HG02798 (cell line): ENCODE measurements around the gene PIK3C3.

ENCODE experiments used
- ATAC-seq: cut with Tn5 transposase; IDR thresholded peaks from one replicate; pipeline ENCODE4 v1.9.1; 2021; ENCODE audit warnings: mild to moderate bottlenecking; ENCODE audit not compliant: unreplicated experiment, poor library complexity

Gene PIK3C3

DNA sequence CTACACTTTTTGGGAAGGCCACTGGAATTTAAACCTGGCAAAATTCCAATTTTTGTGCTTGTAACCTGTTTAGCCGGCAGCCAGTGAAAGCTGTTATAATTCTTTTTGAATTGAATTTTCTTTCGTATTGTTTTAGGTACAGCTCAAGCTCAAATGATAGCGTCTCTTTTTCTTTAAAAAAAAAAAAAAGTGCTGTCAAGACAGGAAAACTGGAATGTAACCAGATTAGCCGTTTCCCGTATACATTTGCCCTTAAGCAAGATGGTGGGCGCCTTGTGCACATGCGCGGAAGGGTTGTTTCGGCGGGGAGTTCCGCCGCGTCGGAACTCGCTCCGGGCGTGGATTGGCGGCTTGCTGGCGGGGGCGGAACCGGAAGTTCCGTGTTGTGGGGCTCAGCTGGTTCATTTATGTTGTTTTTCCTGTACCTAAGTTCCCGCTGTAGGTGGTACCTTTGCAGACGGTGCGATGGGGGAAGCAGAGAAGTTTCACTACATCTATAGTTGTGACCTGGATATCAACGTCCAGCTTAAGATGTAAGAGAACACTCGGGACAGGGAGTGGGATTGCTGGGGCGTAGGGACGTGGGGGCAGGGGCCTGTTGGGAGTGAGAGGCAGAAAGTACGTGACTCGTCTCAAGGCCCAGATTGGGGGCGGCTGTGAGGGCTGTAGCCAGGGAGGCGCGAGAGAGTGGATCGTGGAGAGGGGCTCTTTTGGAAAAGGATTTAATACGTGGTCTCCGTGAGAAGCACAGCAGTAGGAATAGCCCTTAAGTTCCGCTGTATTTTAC, at the start of gene PIK3C3:
Gene PIK3C3, plus strand, starts transcription at position 408 of the 787 bp plus-strand sequence. Its CDS starts 58 bp downstream, at position 466.
- ATAC-seq = peak; percentile 98

DNA sequence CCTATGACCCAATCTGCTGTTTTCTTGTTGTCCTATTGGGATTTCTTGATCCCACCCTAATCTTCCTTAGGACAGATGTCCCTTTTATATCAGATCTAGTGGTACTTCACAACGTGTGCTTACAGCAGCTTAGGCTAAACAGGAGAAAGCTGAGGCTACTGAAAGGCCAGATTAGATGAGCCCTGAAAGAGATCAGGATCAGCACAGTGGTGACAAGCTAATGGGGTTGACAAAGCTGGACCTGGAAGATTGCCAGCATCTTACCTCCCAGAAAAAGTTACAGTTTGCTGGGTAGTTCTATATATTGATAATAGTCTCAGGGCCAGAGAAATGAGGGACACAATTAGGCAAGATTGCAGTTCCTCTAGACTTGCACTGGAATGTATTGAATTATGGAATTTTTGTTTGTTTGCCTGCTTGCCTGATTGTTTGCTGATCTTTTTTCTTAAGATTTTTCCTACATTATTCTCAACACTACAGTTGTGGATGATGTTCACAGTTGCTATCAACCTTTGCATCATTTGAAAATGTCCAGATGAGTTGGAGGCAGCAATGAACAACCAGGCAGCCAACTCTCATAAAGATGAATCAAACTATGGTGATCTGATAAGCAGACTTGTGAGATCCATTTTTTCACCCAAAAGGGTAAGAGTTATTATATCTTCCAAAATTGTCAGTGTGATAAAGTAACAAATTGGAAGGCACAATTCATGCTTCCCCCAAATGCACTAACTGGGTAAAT, 49.1 kb upstream of the PIK3C3 start:
- ATAC-seq = no peak

DNA sequence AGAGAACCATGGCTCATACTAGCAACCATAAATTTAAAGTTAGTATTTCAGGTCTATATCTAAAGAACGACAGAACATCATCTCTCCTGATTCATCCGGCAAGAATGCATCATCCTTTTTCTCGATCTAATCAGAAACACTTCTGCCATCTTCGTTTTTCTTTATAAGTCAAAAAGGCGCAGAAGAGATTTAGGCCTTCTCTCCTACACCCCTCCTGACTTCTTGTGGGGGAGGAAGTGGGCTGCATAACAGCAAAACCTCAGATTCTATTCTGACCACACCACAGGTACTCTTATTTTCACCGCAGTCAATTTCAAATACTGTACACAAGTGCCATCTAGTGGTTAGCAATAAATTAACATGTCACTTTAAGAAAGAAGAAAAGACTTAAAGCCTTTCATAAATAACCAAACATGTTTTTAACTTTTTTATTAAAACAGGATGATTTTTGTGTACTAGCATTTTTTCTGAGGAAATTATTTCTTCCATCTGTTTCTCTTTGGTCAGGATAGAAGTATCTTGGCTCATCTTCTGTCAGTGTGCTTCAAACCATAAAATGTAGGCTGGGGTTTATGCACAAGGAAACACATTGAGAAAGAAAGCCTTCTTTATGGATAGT, 48.4 kb upstream of the PIK3C3 start:
- ATAC-seq = peak; percentile 92

DNA sequence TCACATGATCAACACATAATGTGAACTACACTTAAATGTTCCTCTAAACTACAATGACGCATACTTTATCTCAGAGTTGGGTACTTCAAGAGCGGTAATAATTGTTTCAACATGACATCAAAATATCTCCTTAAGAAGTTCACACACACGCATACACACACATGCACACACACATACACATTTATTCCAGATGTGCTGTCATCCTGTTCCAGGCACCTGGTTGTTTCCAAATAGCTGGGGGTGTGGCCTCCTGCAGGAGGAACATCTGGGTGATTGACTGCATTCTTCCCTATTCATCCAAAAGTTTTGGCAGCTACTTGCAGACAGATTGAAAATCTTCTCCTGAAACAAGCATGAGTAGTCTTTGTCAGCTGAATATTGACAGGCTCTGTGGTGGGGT, 37.9 kb upstream of the PIK3C3 start:
- no peak for ATAC-seq

DNA sequence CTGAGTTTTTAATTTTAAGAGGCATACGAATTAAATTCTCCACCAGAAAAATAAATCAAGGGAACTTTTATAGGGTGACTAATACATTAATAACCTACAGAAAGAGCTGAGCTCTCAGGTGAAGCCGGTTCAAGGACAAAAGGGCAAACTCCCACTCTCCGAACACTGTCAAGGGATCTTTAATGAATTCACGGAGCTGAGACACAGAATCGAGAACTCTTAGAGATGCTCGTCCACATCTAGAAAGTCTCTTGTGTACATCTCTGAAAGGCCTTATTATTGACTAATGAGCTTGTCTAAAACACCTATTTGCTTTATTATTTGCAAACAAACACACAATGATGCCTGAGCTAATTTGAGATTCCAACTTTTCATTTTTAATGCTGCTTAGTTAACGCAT, 33.3 kb upstream of the PIK3C3 start:
- no peak for ATAC-seq

DNA sequence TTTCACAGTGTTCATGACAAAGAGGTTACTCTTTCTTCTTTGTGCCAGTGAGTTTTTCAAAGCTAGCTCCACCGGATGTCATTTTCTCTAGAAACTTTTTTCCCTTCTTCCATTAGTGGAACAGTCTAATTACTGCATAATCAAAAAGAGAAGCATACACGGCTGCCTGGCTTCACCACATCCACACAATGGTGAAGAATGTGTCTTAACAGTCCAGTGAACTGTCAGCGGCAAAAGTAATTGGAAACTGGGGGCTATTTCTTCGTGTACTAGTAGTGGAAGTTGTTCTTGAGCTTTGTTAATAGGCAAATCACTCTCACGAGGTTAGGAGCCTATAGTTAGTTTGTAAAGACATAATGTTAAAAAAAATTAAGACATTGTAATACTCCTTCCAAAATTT, 32.9 kb upstream of the PIK3C3 start:
- ATAC-seq = no peak

DNA sequence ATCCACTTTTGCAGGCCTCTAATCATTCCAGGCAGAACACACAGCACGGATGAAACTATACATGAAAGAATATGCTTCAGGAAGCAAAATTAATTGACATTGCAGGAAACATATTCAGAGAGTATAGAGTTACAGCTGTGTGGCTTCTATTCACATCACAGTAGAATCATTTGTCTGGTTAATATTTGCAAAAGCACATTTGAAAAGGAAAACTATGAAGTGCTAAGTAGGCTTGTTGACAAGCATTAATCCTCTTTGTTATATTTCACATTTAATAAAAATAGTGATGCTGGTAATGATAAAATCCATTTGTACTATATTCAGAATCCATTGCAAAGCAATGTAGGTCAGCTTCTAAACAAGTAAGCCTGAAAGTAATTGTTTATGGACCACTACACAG, 32.2 kb upstream of the PIK3C3 start:
- ATAC-seq = no peak

DNA sequence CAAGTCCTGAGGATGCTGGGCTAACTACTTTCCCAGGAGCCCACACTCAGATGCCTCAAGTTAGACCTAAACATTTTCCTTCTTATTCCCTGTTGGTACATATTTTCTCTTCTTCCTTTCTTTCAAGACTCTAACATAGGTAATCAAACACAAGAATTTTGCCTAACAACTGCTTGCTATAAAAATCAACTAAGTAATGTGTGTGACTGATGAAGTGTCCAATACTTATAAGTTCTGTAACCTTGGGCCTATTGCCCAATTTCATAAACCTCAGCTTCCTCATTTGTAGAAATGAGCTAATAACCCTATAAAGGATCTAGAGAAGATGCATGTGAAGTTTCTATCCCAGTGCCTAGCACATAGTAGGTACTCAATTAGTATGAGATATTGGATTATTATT, 31.6 kb upstream of the PIK3C3 start:
- ATAC-seq = no peak

DNA sequence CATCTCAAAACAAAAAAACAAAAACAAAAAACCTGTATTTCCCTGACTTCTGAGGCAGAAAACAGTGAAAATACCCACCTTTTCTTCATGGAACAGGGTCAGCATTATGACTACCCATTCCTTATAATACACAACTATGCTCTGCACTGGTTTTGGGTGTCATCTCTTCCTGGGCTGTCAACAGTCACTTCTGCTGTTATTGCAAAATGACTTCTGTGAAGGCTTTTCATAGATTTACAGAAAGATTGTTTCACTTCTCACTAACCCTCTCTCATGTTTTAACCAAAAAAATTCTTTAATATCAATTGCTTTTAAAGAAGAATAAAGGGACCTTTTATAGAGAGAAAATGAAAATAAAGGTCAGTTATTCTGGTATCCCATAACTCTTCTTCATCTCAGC, 26.5 kb upstream of the PIK3C3 start:
- no peak for ATAC-seq

DNA sequence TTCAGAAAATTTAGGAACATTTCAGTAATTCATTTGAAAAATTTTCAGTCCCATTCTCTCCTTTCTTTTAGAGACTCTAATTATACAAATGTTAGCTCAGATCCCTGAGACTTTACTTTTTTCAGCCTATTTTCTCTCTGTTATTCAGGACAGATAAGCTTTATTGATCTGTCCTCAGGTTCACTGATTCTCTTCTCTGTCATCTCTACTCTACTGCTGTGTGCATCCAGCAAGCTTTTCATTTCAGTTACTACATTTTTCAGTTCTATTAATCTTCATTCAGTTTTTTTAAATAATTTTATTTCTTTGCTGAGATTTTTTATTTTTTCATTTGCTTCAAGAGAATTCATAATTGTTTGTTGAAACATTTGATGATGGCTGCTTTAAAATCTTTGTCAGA, 22.1 kb upstream of the PIK3C3 start:
- no peak for ATAC-seq

DNA sequence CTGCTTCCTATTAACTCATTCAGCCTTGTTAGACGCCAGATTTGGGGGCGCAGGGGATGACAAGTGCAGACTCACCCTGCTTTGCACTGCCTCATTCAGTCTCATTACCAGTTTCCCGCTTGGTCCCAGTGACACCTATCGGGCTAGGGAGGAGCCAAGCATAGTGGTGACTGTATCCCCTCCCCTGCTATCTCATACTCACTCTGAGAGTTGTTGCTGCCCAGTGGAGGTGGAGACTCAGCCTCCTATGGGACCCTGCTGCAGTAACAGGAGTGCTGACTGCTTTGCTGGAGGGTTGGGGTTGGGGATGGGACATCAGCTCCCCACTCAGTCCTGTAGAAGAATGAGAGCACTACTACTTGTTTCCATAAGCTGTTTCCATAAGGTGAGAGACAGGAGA, 21.3 kb upstream of the PIK3C3 start:
- ATAC-seq = no peak

DNA sequence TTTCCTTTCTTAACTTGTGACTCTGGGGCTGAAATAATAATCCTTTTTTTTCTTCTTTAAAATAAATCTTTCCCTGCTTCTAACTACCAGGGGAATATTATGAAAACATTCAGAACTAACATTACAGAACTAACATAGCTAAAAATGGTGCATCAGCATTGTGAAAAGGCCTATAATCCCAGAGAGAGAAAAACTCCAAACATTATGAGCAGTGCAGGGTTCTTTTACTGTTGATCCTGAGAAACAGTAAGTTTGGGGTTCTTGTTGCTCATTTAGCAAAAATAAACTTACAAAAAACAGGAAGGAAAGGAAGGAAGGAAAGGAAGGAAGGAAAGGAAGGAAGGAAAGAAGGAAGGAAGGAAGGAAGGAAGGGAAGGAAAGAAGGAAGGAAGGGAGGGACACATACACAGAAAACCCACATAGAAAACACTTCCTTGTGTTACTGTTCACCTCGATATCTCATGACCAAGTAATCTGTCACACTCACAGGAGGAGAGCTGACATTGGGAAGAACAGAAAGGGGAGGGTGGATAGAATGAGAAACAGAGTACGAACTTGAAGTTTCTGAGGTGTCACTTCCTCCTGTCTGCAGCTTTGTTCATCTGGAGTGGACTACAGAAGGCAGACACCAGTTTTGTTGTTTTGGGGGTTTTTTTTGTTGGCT, 18.4 kb upstream of the PIK3C3 start:
- peak; percentile 70 for ATAC-seq

DNA sequence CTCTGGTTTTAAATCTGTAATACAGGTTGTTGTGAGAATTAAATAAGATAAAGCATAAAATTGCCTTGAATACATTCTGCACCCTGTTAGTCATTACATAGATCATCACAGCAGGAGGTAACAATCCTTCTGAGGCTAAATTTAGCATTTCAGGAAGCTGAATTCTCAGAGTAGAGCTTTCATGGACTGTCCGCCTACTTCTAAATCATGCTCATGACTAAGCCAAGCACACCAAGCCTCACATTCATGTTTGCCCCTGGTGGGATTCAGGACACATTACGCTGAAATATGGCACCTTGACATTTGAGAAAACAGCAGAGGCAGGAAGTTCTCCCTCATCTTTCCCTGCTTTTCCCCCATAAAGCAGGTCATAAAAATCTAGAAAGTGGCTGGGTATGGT, 16.6 kb upstream of the PIK3C3 start:
- ATAC-seq = no peak

DNA sequence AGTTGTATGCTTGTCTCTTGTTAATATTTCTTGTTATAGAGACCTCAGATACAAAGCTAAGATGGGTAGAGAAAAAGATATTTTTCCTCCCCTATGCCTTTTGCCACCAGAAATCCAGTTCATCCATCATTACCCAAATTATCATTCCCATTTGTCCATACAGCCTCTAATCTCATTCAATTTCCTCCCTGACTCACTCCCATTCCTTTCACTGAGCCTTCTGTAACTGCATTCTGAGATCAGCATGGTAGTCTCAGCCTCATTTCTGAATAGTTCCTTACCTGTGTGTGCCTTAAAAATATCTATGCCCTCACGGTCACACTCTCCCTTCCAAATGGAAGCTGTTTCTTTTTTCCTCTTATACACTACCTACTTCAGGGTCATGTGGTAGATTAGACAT, 15.7 kb upstream of the PIK3C3 start:
- no peak for ATAC-seq

DNA sequence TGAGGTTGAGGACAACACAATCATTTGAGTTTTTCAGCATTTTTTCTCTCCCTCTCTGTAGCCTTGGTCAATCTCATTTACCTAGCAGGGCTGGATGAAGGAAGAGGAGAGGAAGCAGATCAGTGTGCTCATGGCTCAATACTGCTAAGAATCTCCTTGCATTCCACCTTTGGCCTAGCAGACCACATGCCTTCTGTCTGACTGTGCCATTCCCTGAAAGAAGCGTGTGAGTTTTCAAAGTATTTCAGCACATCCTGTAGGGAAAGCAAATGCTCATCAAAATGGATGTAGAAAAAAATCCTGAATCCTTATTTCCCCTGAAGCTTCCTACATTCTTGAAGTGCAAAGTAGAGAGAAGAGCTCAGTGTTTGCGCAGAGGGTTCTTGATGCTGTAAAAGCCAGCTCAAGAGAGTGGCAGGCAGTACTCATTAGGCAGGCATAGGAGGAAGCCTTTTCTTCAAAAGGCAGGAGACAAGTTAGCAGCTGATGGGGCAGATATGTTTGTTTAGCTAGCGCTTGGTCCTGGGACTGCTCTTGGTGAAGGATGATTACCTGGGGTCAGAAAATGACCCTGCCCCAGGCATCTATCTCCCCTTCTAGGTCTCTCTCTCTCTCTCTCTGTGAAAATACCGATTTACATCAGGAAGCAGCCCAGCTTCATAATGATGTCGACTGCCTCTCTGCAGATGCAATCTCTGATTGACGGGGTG, 14.4 kb upstream of the PIK3C3 start:
- no peak for ATAC-seq

DNA sequence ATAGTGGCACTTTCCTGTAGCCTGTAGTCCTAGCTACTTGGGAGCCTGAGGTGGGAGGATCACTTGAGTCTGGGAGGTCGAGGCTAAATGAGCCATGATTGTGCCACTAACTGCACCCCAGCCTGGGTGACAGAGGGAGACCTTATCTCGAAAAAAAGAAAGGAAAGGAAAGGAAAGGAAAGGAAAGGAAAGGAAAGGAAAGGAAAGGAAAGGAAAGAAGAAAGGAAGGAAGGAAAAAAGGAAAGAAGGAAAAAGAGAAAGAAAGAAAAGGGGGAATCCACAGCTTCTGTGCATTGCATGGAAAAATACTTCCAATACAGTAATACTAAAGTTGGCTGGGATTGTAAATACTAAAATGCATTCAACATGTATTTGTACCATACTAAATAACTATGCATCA, 12.8 kb upstream of the PIK3C3 start:
- no peak for ATAC-seq

DNA sequence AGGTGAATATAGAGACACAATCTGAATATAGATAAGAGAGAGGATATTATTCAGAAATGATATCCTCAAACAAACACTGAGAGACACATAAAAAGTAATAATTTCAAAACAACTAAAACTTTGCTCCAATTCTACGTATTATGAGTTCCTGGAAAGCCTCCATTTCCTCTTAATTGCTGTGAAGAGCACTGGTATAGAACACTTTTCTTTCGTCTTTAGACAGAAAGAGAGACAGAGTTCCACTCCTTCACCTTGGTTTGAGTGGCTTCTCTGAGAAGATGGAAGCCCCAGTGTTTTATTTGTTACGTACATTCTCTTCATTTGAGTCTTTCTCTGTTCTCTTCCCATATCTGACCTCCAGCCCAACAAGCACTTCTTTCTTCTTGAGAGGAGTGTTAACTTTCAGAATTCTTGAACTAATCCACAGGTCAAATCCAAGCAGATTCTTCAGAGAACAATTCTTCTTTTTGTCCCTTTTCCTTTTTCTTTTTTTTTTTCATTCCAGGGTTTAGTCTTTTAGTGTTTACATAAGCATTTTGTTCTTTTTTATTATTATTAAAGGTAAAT, 6.4 kb upstream of the PIK3C3 start:
- no peak for ATAC-seq

DNA sequence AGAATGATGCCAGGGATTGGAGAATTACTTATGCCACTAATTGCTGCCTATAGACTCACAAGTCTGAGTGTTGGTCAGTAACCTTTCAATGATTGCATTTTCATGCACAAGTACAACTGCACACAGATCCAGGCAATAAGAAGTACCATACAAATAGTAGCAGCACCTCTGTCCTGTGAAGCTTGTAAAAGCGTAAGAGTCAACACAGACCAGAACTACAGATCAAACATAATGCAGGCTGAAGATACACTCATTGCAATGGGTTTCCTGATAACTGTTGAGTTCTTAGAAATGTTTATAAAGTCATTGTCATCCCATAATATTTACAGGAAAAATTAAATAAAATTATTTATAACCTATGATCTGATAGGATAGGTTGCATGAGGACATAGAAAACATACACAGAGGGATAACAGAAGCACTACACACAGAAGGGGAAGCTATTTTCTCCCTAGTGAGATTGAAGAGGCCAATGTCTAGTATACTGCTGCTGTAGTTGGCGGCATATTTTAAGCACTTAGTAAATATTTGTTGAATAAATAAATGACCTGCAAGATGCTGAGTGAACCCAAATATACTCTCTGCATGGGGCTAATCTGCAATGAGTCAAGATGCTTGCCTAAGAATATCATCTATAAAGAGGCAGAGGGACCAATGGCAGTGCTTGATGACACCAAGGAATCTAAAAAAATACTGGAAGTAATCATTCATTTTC, 5.7 kb upstream of the PIK3C3 start:
- no peak for ATAC-seq

DNA sequence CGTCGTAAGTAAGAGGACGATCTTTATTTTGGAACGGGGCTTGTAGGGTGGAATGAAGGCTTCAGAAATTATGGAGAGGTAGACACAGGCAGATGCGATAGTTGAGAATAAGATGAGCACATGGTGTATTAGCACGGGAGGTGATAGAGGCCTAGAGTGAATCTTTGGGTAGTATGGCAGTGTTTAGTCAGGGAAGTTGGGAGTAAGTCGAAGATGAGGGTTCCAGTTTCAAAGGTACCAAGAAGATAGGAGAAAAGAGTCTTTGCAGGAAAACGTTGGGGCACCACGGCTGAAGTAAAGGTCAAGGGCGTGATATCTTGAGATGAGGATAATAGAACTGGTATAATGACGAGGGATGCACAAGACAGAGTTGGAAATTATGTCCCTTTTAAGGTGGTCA, 654 bp downstream of the PIK3C3 start:
- no peak for ATAC-seq
